ENCODE results near the gene USP6NL. TPM values are rescaled to one million over a fixed set of nuclear protein-coding genes. Genes with fewer than 3 reads are reported as not detected.

The USP6NL gene
- total RNA-seq, 2 donors from 2014 or later = 13.9 to 28.4 TPM

GRCh38 chr10:11588873-11589574 lies 22.4 kb downstream of the USP6NL start:
- Histone ChIP-seq H3K27me3 (replicated peaks; ENCODE audit: insufficient read depth) (no peaks in the 10 kb centered on the region), H3K9me3 (no peaks in the 10 kb centered on the region), H3K36me3 (no peaks in the 10 kb centered on the region), H3K4me1 (replicated peaks) (no peaks in the 10 kb centered on the region), H3K4me3 (no peak overlapping the region), H3K27ac (no peak overlapping the region)
- WGBS = 80% methylated on average over 3 of the region's 3 CpGs
- TF ChIP-seq CTCF (IDR thresholded peaks at IDR 0.05) (no peak), POLR2A (IDR thresholded peaks at IDR 0.05) (no peak), POLR2AphosphoS5 (IDR thresholded peaks at IDR 0.05) (no peak)
- no peak for DNase-seq (ENCODE audit: low spot score)
- intact Hi-C loops (cut with DNase I) = no loop called here

DNA sequence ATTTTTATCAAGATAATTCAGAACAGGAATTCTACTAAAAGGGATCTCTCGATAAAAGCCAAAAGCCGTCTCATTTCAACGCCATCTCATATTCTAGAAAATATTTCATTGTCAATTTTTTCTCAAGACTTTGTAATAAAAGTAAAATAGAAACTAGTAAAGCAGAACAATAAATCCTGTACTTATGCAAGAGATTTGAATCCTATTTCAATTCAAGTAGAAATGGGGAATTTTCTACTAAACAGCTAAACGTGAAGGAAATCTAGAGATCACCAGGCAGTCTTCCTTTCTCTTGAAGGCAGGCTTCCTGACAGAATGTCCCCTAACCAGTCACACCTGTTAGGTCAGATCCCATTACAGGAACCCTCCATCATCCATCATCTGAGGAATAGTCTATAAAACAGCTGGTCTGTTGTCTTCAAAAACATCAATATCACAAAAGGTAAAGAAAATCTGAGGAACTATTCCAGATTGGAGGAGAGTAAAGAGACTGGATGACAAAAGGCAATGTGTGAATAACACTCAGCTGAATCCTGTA lies 23.7 kb downstream of the USP6NL start:
- H3K4me1 ChIP-seq (replicated peaks) = no peaks in the 10 kb centered on the region
- WGBS = 58% methylated on average over 4 of the region's 4 CpGs
- intact Hi-C loops (cut with DNase I) = no loop called here
- no peaks in the 10 kb centered on the region for H3K36me3 ChIP-seq
- TF ChIP-seq POLR2A (IDR thresholded peaks at IDR 0.05) (no peak), POLR2AphosphoS5 (IDR thresholded peaks at IDR 0.05) (peak; percentile 15), CTCF (IDR thresholded peaks at IDR 0.05) (no peak)
- H3K27me3 ChIP-seq (replicated peaks; ENCODE audit: insufficient read depth) = no peaks in the 10 kb centered on the region
- no peak overlapping the region for H3K4me3 ChIP-seq
- peak; percentile 12 for DNase-seq (ENCODE audit: low spot score)
- no peak overlapping the region for H3K27ac ChIP-seq
- no peaks in the 10 kb centered on the region for H3K9me3 ChIP-seq

GRCh38 chr10:11586170-11586569 lies 25.3 kb downstream of the USP6NL start:
- no peak for DNase-seq (ENCODE audit: low spot score)
- H3K4me3 ChIP-seq = no peak overlapping the region
- TF ChIP-seq POLR2AphosphoS5 (IDR thresholded peaks at IDR 0.05) = no peak
- no peak for TF ChIP-seq CTCF (IDR thresholded peaks at IDR 0.05)
- no peak for TF ChIP-seq POLR2A (IDR thresholded peaks at IDR 0.05)
- no peak overlapping the region for H3K27ac ChIP-seq
- intact Hi-C loops (cut with DNase I) = no loop called here
- H3K4me1 ChIP-seq (replicated peaks) = no peaks in the 10 kb centered on the region
- H3K9me3 ChIP-seq = no peaks in the 10 kb centered on the region
- H3K27me3 ChIP-seq (replicated peaks; ENCODE audit: insufficient read depth) = no peaks in the 10 kb centered on the region
- H3K36me3 ChIP-seq = no peaks in the 10 kb centered on the region

DNA sequence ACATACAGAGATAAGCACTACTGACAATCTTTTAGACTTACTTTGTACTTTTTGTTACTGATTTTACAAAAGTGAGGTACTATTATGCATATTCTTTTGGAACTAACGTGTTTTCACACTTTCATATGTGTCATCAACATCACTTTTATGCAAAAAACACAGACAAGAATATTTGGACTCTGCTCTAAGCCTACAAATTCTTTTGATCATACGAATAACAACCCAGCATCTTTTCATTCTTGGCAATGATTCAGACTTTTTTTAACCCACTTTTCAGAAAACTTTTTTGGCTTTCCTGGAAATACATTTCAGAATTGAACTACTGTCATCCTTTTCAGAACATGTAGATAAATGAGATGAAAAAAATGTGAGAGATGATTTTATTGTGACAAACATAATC lies 30.2 kb downstream of the USP6NL start:
- H3K27ac ChIP-seq = no peak overlapping the region
- no peaks in the 10 kb centered on the region for H3K4me1 ChIP-seq (replicated peaks)
- H3K36me3 ChIP-seq = no peaks in the 10 kb centered on the region
- no peaks in the 10 kb centered on the region for H3K9me3 ChIP-seq
- 47% methylated on average over 2 of the region's 2 CpGs for WGBS
- no peak for DNase-seq (ENCODE audit: low spot score)
- TF ChIP-seq CTCF (IDR thresholded peaks at IDR 0.05) (no peak), POLR2AphosphoS5 (IDR thresholded peaks at IDR 0.05) (no peak), POLR2A (IDR thresholded peaks at IDR 0.05) (no peak)
- H3K27me3 ChIP-seq (replicated peaks; ENCODE audit: insufficient read depth) = no peaks in the 10 kb centered on the region
- intact Hi-C loops (cut with DNase I) = no loop called here
- no peak overlapping the region for H3K4me3 ChIP-seq

DNA sequence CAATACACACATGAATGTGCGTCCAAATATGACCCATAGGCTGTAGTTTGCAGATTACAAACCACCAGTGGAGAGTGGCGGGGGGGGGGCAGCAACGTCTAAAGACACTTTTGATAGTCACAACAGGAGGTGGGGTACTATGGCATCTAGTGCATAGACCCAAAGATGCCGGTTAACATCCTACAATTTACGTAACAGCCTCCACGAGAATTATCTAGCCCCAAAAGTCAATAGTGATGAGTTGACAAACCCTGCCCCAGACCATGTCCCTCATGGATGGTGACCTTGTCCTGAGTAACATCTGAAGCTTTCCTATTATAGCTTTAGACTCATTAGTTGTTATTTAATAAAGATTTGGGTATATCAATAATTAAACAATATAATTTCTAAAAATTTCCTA lies 31.6 kb downstream of the USP6NL start:
- Histone ChIP-seq H3K27me3 (replicated peaks; ENCODE audit: insufficient read depth) (no peaks in the 10 kb centered on the region), H3K4me3 (no peak overlapping the region), H3K36me3 (no peaks in the 10 kb centered on the region), H3K4me1 (replicated peaks) (no peaks in the 10 kb centered on the region), H3K27ac (no peak overlapping the region), H3K9me3 (no peaks in the 10 kb centered on the region)
- no peak for TF ChIP-seq POLR2A (IDR thresholded peaks at IDR 0.05)
- TF ChIP-seq CTCF (IDR thresholded peaks at IDR 0.05) = no peak
- TF ChIP-seq POLR2AphosphoS5 (IDR thresholded peaks at IDR 0.05) = no peak
- 89% methylated on average over 6 of the region's 6 CpGs for WGBS
- intact Hi-C loops (cut with DNase I) = no loop called here
- no peak for DNase-seq (ENCODE audit: low spot score)
